ENCODE data around the gene TRIM3. TPM values are rescaled to one million over a fixed set of nuclear protein-coding genes. Genes with fewer than 3 reads are reported as not detected.

TRIM3 gene
- polyA plus RNA-seq, 1 donor from 2014 or later, result 81.7 TPM

- Histone ChIP-seq H3K36me3 (ENCODE audit: insufficient read depth, low read length) (no peaks in the 10 kb centered on the region), H3K4me2 (ENCODE audit: low read length) (no peak overlapping the region), H3K9me2 (ENCODE audit: insufficient read depth, low read length) (no peaks in the 10 kb centered on the region), H3K27ac (ENCODE audit: low read length) (no peak overlapping the region), H3K9ac (ENCODE audit: low read length) (no peak overlapping the region), H2AFZ (ENCODE audit: low read depth, low read length) (no peak overlapping the region), H3F3A (ENCODE audit: insufficient read depth, low read length, poor library complexity, severe bottlenecking) (no peaks in the 10 kb centered on the region), H4K20me1 (ENCODE audit: insufficient read depth) (no peaks in the 10 kb centered on the region), H3K9me3 (ENCODE audit: low read length) (no peaks in the 10 kb centered on the region), H3K79me2 (replicated peaks; ENCODE audit: insufficient read depth, low read length) (peaks cover 8% of the 10 kb centered on the region), H3K27me3 (ENCODE audit: insufficient read depth, low read depth, low read length) (no peaks in the 10 kb centered on the region), H3K4me3 (ENCODE audit: low read length) (no peak overlapping the region)
- no peak for TF ChIP-seq RAD21 (conservative IDR thresholded peaks at IDR 0.05)
- TF ChIP-seq MXI1 (conservative IDR thresholded peaks at IDR 0.05; ENCODE audit: poor library complexity, severe bottlenecking), result no peak
- no peak for TF ChIP-seq SMC3 (conservative IDR thresholded peaks at IDR 0.05; ENCODE audit: poor library complexity)
- TF ChIP-seq EP300 (conservative IDR thresholded peaks at IDR 0.05; ENCODE audit: poor library complexity, severe bottlenecking), result no peak
- TF ChIP-seq POLR2AphosphoS5 (IDR thresholded peaks at IDR 0.05), result no peak
- TF ChIP-seq, protein P1, sequence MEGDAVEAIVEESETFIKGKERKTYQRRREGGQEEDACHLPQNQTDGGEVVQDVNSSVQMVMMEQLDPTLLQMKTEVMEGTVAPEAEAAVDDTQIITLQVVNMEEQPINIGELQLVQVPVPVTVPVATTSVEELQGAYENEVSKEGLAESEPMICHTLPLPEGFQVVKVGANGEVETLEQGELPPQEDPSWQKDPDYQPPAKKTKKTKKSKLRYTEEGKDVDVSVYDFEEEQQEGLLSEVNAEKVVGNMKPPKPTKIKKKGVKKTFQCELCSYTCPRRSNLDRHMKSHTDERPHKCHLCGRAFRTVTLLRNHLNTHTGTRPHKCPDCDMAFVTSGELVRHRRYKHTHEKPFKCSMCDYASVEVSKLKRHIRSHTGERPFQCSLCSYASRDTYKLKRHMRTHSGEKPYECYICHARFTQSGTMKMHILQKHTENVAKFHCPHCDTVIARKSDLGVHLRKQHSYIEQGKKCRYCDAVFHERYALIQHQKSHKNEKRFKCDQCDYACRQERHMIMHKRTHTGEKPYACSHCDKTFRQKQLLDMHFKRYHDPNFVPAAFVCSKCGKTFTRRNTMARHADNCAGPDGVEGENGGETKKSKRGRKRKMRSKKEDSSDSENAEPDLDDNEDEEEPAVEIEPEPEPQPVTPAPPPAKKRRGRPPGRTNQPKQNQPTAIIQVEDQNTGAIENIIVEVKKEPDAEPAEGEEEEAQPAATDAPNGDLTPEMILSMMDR (IDR thresholded peaks at IDR 0.05; ENCODE audit: poor library complexity, severe bottlenecking), result no peak
- TF ChIP-seq REST (IDR thresholded peaks at IDR 0.05; ENCODE audit: borderline replicate concordance), result no peak
- no peak for TF ChIP-seq TAF1 (IDR thresholded peaks at IDR 0.05; ENCODE audit: low read depth)
- no peak for TF ChIP-seq EZH2 (IDR thresholded peaks at IDR 0.05; ENCODE audit: borderline replicate concordance, insufficient read depth, low read length, poor library complexity, severe bottlenecking)
Observed at GRCh38 chr11:6468712-6469495, 4.8 kb downstream of the TRIM3 start.

GRCh38 chr11:6459099-6459450, 14.7 kb downstream of the TRIM3 start:
- H3F3A ChIP-seq (ENCODE audit: insufficient read depth, low read length, poor library complexity, severe bottlenecking), result no peaks in the 10 kb centered on the region
- peaks cover 6% of the 10 kb centered on the region for H3K36me3 ChIP-seq (ENCODE audit: insufficient read depth, low read length)
- TF ChIP-seq EZH2 (IDR thresholded peaks at IDR 0.05; ENCODE audit: borderline replicate concordance, insufficient read depth, low read length, poor library complexity, severe bottlenecking), result no peak
- TF ChIP-seq SMC3 (conservative IDR thresholded peaks at IDR 0.05; ENCODE audit: poor library complexity), result no peak
- TF ChIP-seq EP300 (conservative IDR thresholded peaks at IDR 0.05; ENCODE audit: poor library complexity, severe bottlenecking), result no peak
- TF ChIP-seq MXI1 (conservative IDR thresholded peaks at IDR 0.05; ENCODE audit: poor library complexity, severe bottlenecking), result no peak
- TF ChIP-seq RAD21 (conservative IDR thresholded peaks at IDR 0.05), result no peak
- TF ChIP-seq, protein P1 (IDR thresholded peaks at IDR 0.05; ENCODE audit: poor library complexity, severe bottlenecking), result no peak
- TF ChIP-seq POLR2AphosphoS5 (IDR thresholded peaks at IDR 0.05), result no peak
- no peak for TF ChIP-seq TAF1 (IDR thresholded peaks at IDR 0.05; ENCODE audit: low read depth)
- no peak for TF ChIP-seq REST (IDR thresholded peaks at IDR 0.05; ENCODE audit: borderline replicate concordance)
- no peak overlapping the region for H3K4me2 ChIP-seq (ENCODE audit: low read length)
- H4K20me1 ChIP-seq (ENCODE audit: insufficient read depth), result no peaks in the 10 kb centered on the region
- H3K9ac ChIP-seq (ENCODE audit: low read length), result no peak overlapping the region
- no peak overlapping the region for H2AFZ ChIP-seq (ENCODE audit: low read depth, low read length)
- H3K9me2 ChIP-seq (ENCODE audit: insufficient read depth, low read length), result no peaks in the 10 kb centered on the region
- H3K27me3 ChIP-seq (ENCODE audit: insufficient read depth, low read depth, low read length), result no peaks in the 10 kb centered on the region
- H3K79me2 ChIP-seq (replicated peaks; ENCODE audit: insufficient read depth, low read length), result no peaks in the 10 kb centered on the region
- no peaks in the 10 kb centered on the region for H3K9me3 ChIP-seq (ENCODE audit: low read length)
- H3K4me3 ChIP-seq (ENCODE audit: low read length), result no peak overlapping the region
- H3K27ac ChIP-seq (ENCODE audit: low read length), result no peak overlapping the region
